GM19397 (cell line): ENCODE measurements around the gene PLCB1.
"Not testable (repeated sequence)": the region's sequence is repeated elsewhere in the genome, so short reads cannot be mapped to it uniquely, and the experiment has no call there.

Experiments used
- ATAC-seq: cut with Tn5 transposase; IDR thresholded peaks from one replicate; pipeline ENCODE4 v1.9.1; 2021; ENCODE audit warnings: mild to moderate bottlenecking, moderate library complexity; ENCODE audit not compliant: unreplicated experiment

The PLCB1 gene

GRCh38 chr20:8798505-8798904 is 666.4 kb downstream of the PLCB1 start:
- no peak for ATAC-seq

GRCh38 chr20:8800089-8800488 is 668.0 kb downstream of the PLCB1 start:
- no peak for ATAC-seq

DNA sequence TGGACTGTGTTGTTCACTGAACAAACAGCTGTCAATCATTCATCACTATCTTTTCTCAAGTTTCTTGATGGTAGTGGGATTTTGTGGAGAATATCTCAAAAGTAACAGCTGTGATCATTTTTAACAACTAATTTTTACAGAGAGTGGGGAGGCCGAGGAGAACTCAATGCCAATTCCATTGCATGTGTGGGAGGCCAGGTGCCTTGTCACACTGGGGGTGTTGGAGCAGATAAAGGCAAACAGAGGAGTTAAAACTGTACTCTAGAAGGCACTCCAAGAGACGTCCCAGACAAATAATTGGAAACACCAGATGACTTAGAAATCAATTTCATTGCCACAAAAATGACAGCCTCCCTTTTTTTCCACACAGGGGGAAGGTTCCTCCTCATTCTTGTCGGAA is 669.6 kb downstream of the PLCB1 start:
- no peak for ATAC-seq

- no peak for ATAC-seq
Observed at GRCh38 chr20:8803065-8803464, 671.0 kb downstream of the PLCB1 start.

DNA sequence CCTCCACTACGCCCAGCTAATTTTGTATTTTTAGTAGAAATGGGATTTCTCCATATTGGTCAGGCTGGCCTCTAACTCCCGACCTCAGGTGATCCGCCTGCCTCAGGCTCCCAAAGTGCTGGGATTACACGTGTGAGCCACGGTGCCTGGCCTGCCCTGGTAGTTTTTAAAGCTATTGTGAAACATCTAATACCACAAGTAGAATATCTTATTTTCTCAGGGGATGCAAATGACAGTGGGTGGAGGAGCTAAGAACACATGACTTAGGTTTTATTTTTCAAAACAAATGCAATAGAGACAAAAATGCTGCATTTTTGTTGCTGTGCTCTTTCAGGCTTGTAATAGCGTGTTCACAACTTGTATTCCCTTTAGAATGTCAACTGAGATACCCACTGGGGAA is 671.9 kb downstream of the PLCB1 start:
- ATAC-seq = no peak

- no peak for ATAC-seq
Observed at GRCh38 chr20:8805737-8806442, 673.8 kb downstream of the PLCB1 start.

GRCh38 chr20:8807480-8808201 is 675.6 kb downstream of the PLCB1 start:
- no peak for ATAC-seq

- ATAC-seq = no peak
Observed at GRCh38 chr20:8808202-8808535, 676.1 kb downstream of the PLCB1 start.

- no peak for ATAC-seq
Observed at GRCh38 chr20:8809107-8809953, 677.3 kb downstream of the PLCB1 start.

DNA sequence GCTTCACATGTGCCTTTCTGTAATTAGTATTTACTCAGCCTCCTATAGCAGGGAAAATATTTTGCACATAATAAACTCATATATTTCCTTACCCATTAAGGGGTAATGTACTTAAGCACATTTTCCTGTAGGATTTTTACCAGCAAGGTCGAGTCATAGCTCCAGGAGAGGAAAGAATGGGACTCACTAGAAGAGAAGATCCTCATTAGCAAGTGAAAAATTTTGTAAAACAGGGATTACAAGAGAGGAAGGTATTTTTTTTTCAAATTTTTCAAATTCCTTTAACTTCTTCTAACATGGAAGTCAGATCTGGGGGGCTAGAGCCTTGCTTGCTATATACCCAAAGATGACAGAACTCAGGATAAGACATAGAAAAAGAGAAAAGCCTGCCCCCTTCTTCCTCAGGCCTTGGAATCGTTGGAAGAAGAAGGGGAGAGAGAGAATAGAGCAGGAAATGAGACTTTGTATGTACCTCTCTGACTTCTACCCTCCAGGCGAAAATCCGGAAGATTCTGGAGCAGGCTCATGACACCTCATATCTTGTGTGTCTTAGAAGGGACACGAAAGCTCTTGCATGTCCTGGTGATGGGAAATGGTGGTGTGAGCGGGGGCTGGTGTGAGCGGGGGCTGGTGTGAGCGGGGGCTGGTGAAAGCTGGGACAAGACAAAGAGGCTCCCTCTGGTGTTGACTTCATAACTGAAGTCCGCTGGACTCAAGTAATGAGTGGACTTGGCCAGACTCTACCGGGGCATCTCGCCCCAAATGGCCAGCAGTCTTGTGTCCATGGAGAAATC is 679.9 kb downstream of the PLCB1 start:
- no peak for ATAC-seq

DNA sequence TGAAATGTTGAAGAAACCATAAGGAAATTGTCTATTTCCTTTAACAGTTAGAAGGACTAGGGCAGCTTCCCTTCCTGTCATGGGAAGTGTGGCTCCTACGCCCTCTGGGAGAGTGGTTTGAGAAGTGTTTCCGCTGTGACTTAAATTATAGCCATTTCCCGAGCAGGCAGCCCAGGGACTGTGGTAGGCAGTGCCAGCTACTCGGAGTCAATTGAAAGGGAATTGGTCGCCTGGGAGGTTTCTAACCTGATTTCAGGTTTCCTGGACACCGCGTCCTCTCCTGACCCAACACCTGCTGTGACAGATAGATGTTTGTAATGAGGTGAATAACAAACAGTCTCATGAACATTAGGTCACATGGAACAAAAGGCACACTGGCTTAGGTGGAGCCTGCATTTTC is 680.8 kb downstream of the PLCB1 start:
- ATAC-seq = no peak

GRCh38 chr20:8815208-8815607 is 683.1 kb downstream of the PLCB1 start:
- ATAC-seq = no peak

- ATAC-seq = no peak
Observed at GRCh38 chr20:8829256-8829655, 697.2 kb downstream of the PLCB1 start.

DNA sequence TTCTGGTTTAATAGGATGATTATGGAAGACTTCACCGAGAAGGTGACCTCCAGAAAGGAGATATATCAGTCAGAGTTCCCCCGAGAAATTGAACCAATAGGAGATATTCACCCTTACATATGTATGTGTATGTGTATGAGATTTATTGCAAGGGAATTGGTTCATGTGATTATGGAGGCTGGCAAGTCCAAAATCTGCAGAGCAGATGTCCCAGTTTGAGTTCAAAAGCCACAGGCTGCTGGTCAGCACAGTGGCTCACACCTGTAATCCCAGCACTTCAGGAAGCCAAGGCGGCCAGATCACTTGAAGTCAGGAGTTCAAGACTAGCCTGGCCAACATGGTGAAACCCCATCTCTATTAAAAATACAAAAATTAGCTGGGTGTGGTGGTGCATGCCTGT is 702.2 kb downstream of the PLCB1 start:
- ATAC-seq = not testable (repeated sequence)

GRCh38 chr20:8834851-8835250 is 702.8 kb downstream of the PLCB1 start:
- no peak for ATAC-seq

DNA sequence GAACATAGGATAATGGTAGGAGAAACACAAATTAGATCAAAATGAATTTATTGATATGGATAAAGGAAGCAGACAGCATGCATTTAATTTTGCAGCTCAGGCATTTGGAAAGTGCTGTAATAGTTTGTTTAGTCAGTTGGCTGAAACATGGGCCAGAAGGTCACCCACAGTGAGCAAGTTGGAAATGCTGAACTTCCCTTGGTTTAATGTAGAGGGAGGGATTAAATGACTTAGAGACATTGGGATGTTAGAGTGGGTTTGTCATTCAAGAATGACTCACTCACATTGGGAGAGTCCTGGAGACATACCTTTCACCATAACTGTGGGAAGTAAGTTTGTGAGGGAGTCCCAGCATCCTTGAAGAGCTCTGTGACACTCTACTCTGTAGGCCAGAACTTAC is 705.3 kb downstream of the PLCB1 start:
- ATAC-seq = no peak

DNA sequence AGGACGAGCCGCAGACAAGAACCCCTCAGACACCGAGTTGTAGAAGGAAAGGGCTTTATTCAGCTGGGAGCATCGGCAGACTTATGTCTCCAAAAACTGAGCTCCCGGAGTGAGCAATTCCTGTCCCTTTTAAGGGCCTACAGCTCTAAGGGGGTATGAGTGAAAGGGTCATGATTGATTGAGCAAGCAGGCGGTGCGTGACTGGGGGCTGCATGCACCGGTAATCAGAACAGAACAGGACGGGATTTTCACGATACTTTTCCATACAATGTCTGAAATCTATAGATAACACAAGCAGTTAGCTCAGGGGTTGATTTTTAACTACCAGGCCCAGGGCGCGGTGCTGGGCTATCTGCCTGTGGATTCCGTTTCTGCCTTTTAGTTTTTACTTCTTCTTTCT is 710.5 kb downstream of the PLCB1 start:
- ATAC-seq = no peak

DNA sequence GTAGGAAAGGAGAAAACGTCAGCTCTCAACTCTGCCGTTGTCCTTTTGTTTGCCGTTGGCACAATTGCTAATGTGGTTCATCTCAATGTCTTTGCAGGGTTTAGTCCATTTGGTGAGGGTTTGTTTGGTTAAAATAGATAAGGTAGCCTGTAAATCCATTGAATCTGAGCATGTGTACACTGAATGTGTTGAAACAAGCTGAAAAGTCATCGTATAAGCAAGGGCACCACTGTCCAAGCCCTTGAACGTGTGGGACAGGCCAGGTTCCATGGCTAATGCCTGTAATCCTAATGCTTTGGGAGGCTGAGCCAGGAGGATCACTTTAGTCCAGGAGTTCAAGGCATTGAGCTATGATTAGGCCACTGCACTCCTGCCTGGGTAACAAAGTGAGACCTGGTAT is 712.1 kb downstream of the PLCB1 start:
- ATAC-seq = no peak

- ATAC-seq = no peak
Observed at GRCh38 chr20:8849990-8850389, 717.9 kb downstream of the PLCB1 start.

- ATAC-seq = no peak
Observed at GRCh38 chr20:8851446-8851845, 719.4 kb downstream of the PLCB1 start.

DNA sequence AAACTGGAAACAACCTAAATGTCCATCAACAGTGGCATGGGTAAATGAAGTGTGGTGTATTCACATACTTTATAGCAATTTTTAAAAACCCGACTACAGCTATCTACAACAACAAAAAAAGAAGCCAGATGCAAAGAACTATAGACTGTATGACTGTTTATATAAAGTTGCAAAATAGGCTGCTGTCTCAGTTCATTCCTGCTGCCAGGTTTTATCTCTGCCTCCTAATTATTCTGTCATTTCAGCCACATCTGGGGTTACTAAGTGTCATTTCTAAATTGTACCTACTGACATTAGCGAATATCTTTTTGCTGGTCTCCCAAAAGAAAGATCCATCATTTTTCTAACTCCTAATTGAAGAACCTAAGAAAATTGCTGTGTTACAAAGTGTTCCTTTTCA is 719.9 kb downstream of the PLCB1 start:
- not testable (repeated sequence) for ATAC-seq
